K562 treated with DMSO at 1 percent for 48 hours (cell line): ENCODE results near the gene ZSWIM9. TPM values are rescaled to one million over a fixed set of nuclear protein-coding genes. Genes with fewer than 3 reads are reported as not detected.

Experiments used
- total RNA-seq: library from RNA; unstranded; fragments of 300-600 nt; gene quantifications from 2 replicates; pipeline ENCODE4 v1.2.3, GENCODE V29; 2022; ENCODE audit warnings: low replicate concordance; ENCODE audit errors: extremely low read depth

ZSWIM9 gene
- not detected in 2 replicates for total RNA-seq

GRCh38 chr19:48169939-48170803, at the start of gene ZSWIM9, which contains the start of gene LIG1:
Gene ZSWIM9, plus strand, starts transcription at chr19:48170680. Its CDS starts 1,123 bp downstream, at chr19:48171803.
Gene LIG1, minus strand, starts transcription at chr19:48170344. Its CDS starts 4,778 bp downstream, at chr19:48165566.

Other genes with a start within 250 kb of the ZSWIM9 start
- not detected in 2 replicates for gene BSPH1, start 178.5 kb upstream of the ZSWIM9 start, total RNA-seq
- not detected in 2 replicates for gene ELSPBP1, start 176.0 kb upstream of the ZSWIM9 start, total RNA-seq
- not detected in 2 replicates for gene CABP5, start 126.6 kb upstream of the ZSWIM9 start, total RNA-seq
- not detected in 2 replicates for gene PLA2G4C, start 59.9 kb upstream of the ZSWIM9 start, total RNA-seq
- gene LIG1, start 336 bp upstream of the ZSWIM9 start, total RNA-seq = not detected in 2 replicates
- not detected in 2 replicates for gene CARD8, start 85.2 kb downstream of the ZSWIM9 start, total RNA-seq
- not detected in 2 replicates for gene ZNF114, start 99.4 kb downstream of the ZSWIM9 start, total RNA-seq
- gene EMP3, start 154.9 kb downstream of the ZSWIM9 start, total RNA-seq = not detected in 2 replicates
- not detected in 2 replicates for gene TMEM143, start 193.3 kb downstream of the ZSWIM9 start, total RNA-seq
- gene SYNGR4, start 193.7 kb downstream of the ZSWIM9 start, total RNA-seq = not detected in 2 replicates
- not detected in 2 replicates for gene KDELR1, start 220.9 kb downstream of the ZSWIM9 start, total RNA-seq
- not detected in 2 replicates for gene GRIN2D, start 223.0 kb downstream of the ZSWIM9 start, total RNA-seq